GM23338 (cell line): ENCODE measurements around the gene PHGDH. TPM values are rescaled to one million over a fixed set of nuclear protein-coding genes. Genes with fewer than 3 reads are reported as not detected.

Experiments
- ATAC-seq: fragments of 200-7000 bp; cut with Tn5 transposase; 3 replicates; pipeline ENCODE4 v1.9.1; 2020
- DNase-seq: peaks from one replicate; pipeline ENCODE4 v3.0.0-alpha.2; 2015; ENCODE audit warnings: low spot score
- H2AFZ ChIP-seq: fragments of 200-600 bp; sonication (generic); 2 replicates; pipeline ENCODE4 v1.8.0; 2016; ENCODE audit warnings: antibody characterized with exemption, mild to moderate bottlenecking, moderate library complexity
- H3F3A ChIP-seq: fragments of 200-600 bp; sonication (generic); replicated peaks from 2 replicates; pipeline ENCODE4 v1.8.0; 2017; ENCODE audit warnings: antibody characterized with exemption, mixed run types, low read depth
- H3K27ac ChIP-seq: fragments of 200-600 bp; sonication (generic); 2 replicates; pipeline ENCODE4 v1.6.1; 2016; ENCODE audit warnings: low read depth
- H3K27me3 ChIP-seq: fragments of 200-600 bp; sonication (generic); 2 replicates; pipeline ENCODE4 v1.8.0; 2016; ENCODE audit warnings: mild to moderate bottlenecking, mixed run types, moderate library complexity; ENCODE audit not compliant: insufficient read depth
- H3K36me3 ChIP-seq: fragments of 200-600 bp; sonication (generic); 2 replicates; pipeline ENCODE4 v1.8.0; 2016; ENCODE audit warnings: mild to moderate bottlenecking; ENCODE audit not compliant: insufficient read depth
- H3K4me1 ChIP-seq: fragments of 200-600 bp; sonication (generic); 2 replicates; pipeline ENCODE4 v1.8.0; 2016; ENCODE audit warnings: mild to moderate bottlenecking, moderate library complexity; ENCODE audit not compliant: insufficient read depth
- H3K4me2 ChIP-seq: fragments of 200-600 bp; sonication (generic); 2 replicates; pipeline ENCODE4 v1.7.1; 2017; ENCODE audit warnings: mixed run types
- H3K4me3 ChIP-seq: fragments of 200-600 bp; sonication (generic); 2 replicates; pipeline ENCODE4 v1.6.1; 2016; ENCODE audit warnings: mixed run types
- H3K79me2 ChIP-seq: fragments of 200-600 bp; sonication (generic); replicated peaks from 2 replicates; pipeline ENCODE4 v1.8.0; 2017; ENCODE audit warnings: mild to moderate bottlenecking; ENCODE audit not compliant: insufficient read depth
- H3K9me2 ChIP-seq: fragments of 200-600 bp; sonication (generic); 2 replicates; pipeline ENCODE4 v1.8.0; 2017; ENCODE audit not compliant: insufficient read depth
- H4K20me1 ChIP-seq: fragments of 200-600 bp; sonication (generic); replicated peaks from 2 replicates; pipeline ENCODE4 v1.8.0; 2017; ENCODE audit warnings: mild to moderate bottlenecking; ENCODE audit not compliant: insufficient read depth
- H3K27ac Mint-ChIP-seq: 2 replicates; pipeline ENCODE4 v1.8.0; 2020; ENCODE audit warnings: inconsistent platforms, mild to moderate bottlenecking, moderate library complexity, mixed read lengths
- H3K27me3 Mint-ChIP-seq: 3 replicates; pipeline ENCODE4 v1.8.0; 2022; ENCODE audit warnings: low read depth, mild to moderate bottlenecking, moderate library complexity, mixed read lengths, inconsistent platforms; ENCODE audit not compliant: insufficient read depth, poor library complexity
- H3K36me3 Mint-ChIP-seq: 3 replicates; pipeline ENCODE4 v1.8.0; 2021; ENCODE audit warnings: low read depth, mild to moderate bottlenecking, inconsistent platforms, moderate library complexity, mixed read lengths
- H3K4me1 Mint-ChIP-seq: 3 replicates; pipeline ENCODE4 v1.8.0; 2020; ENCODE audit warnings: mild to moderate bottlenecking, inconsistent platforms, mixed read lengths
- H3K4me3 Mint-ChIP-seq: 3 replicates; pipeline ENCODE4 v1.8.0; 2021; ENCODE audit warnings: moderate library complexity, mild to moderate bottlenecking, inconsistent platforms, mixed read lengths
- H3K9me3 Mint-ChIP-seq: 3 replicates; pipeline ENCODE4 v1.8.0; 2020; ENCODE audit warnings: moderate library complexity, mild to moderate bottlenecking, inconsistent platforms, mixed read lengths
- CREB1 ChIP-seq: fragments of 250-450 bp; sonication (Bioruptor Pico); IDR thresholded peaks from 2 replicates; pipeline ENCODE4 v1.5.0; 2020; ENCODE audit warnings: low read depth, mild to moderate bottlenecking, moderate library complexity
- EZH2 ChIP-seq: fragments of 200-600 bp; sonication (generic); IDR thresholded peaks from one replicate; pipeline ENCODE4 v1.8.0; 2017; ENCODE audit warnings: antibody characterized with exemption, mild to moderate bottlenecking, low read depth; ENCODE audit not compliant: unreplicated experiment
- EZH2phosphoT487 ChIP-seq: fragments of 200-600 bp; sonication (generic); IDR thresholded peaks from one replicate; pipeline ENCODE4 v1.8.1; 2018; ENCODE audit warnings: antibody characterized with exemption; ENCODE audit not compliant: unreplicated experiment
- JUNB ChIP-seq: IDR thresholded peaks from one replicate; pipeline ENCODE4 v1.6.1; 2016; ENCODE audit warnings: antibody characterized with exemption; ENCODE audit not compliant: unreplicated experiment
- NANOG ChIP-seq: IDR thresholded peaks from 2 replicates; pipeline ENCODE4 v1.6.1; 2016; ENCODE audit warnings: antibody characterized with exemption, borderline replicate concordance
- POLR2AphosphoS5 ChIP-seq: IDR thresholded peaks from 2 replicates; pipeline ENCODE4 v1.6.1; 2016; ENCODE audit warnings: antibody characterized with exemption, low read depth
- STAT1 ChIP-seq: IDR thresholded peaks from one replicate; pipeline ENCODE4 v1.6.1; 2016; ENCODE audit warnings: antibody characterized with exemption; ENCODE audit not compliant: unreplicated experiment
- polyA plus RNA-seq: library from polyadenylated mRNA; unstranded; fragments of >200 nt; fragmentation: Nextera tagmentation; extraction: Ambion mirVana; gene quantifications from 2 replicates; pipeline ENCODE4 v1.2.1, GENCODE V29; 2016
- total RNA-seq: library from RNA; depleted of rRNA; stranded (reverse); fragments of >200 nt; shearing (Covaris generic); gene quantifications from 2 replicates; pipeline ENCODE4 v1.2.3, GENCODE V29; 2014
- TF ChIP-seq, protein P1 (sequence below), 2 experiments: fragments of 200-600 bp in 1 of 2; sonication (generic) in 1 of 2; conservative IDR thresholded peaks; 2 replicates each; pipeline versions ENCODE4 v1.5.1 to v1.6.1; 2016 to 2017; ENCODE audit warnings: antibody characterized with exemption in 2 of 2, low read depth in 2 of 2, mild to moderate bottlenecking in 2 of 2, moderate library complexity in 1 of 2
- TF ChIP-seq, protein P2 (sequence below): fragments of 250-450 bp; sonication (Bioruptor Pico); IDR thresholded peaks from 2 replicates; pipeline ENCODE4 v1.5.0; 2020; ENCODE audit warnings: mild to moderate bottlenecking, moderate library complexity

Gene PHGDH
- total and polyA plus RNA-seq, 2 experiments from 2014 or later, result 612 to 885 TPM

DNA sequence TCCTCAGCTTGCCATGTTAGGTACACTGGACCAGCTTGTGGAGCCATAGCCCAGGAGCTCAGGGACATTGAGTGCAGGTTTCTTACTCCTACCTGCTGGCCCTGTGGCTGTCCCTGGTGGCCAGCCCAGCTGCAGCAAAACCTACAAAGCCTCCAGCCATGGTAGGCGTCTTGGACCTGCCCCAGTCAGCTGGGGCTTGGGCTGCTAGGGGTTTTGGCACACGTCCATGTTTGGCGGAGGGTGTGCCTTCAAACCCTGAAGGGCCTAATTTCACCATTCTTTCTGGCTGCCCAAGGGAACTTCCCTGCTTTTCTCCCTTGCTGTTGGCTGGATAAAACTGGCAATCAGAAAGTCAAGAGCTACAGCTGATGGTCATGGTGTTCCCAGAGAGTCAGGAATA, 31.6 kb downstream of the PHGDH start:
- H3F3A ChIP-seq, result peaks cover 38% of the 10 kb centered on the region
- H4K20me1 ChIP-seq, result peaks cover 10% of the 10 kb centered on the region
- H3K9me2 ChIP-seq, result no peaks in the 10 kb centered on the region
- peaks cover 41% of the 10 kb centered on the region for H3K4me1 Mint-ChIP-seq
- no peak overlapping the region for H2AFZ ChIP-seq
- H3K36me3 ChIP-seq, result peaks cover 23% of the 10 kb centered on the region
- no peaks in the 10 kb centered on the region for H3K79me2 ChIP-seq
- peaks cover 23% of the 10 kb centered on the region for H3K4me1 ChIP-seq
- 0 out of 2 replicates have a peak overlapping the region, but pooled peaks have one; percentile 78 for H3K27ac Mint-ChIP-seq
- no peak overlapping the region for H3K4me2 ChIP-seq
- peaks cover 22% of the 10 kb centered on the region for H3K27me3 Mint-ChIP-seq
- no peak overlapping the region for H3K4me3 Mint-ChIP-seq
- DNase-seq (no peak), ATAC-seq (no peak)
- H3K4me3 ChIP-seq, result no peak overlapping the region
- no peaks in the 10 kb centered on the region for H3K27me3 ChIP-seq
- TF ChIP-seq, protein P1, sequence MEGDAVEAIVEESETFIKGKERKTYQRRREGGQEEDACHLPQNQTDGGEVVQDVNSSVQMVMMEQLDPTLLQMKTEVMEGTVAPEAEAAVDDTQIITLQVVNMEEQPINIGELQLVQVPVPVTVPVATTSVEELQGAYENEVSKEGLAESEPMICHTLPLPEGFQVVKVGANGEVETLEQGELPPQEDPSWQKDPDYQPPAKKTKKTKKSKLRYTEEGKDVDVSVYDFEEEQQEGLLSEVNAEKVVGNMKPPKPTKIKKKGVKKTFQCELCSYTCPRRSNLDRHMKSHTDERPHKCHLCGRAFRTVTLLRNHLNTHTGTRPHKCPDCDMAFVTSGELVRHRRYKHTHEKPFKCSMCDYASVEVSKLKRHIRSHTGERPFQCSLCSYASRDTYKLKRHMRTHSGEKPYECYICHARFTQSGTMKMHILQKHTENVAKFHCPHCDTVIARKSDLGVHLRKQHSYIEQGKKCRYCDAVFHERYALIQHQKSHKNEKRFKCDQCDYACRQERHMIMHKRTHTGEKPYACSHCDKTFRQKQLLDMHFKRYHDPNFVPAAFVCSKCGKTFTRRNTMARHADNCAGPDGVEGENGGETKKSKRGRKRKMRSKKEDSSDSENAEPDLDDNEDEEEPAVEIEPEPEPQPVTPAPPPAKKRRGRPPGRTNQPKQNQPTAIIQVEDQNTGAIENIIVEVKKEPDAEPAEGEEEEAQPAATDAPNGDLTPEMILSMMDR (conservative IDR thresholded peaks at IDR 0.05; ENCODE audit: low read depth in 2 of 2), result no peak
- TF ChIP-seq JUNB (no peak), CREB1 (no peak), EZH2 (no peak), STAT1 (no peak), NANOG (no peak), EZH2phosphoT487 (no peak), POLR2AphosphoS5 (peak; percentile 32; the same call in 1 of the 2 replicates)
- TF ChIP-seq, protein P2, sequence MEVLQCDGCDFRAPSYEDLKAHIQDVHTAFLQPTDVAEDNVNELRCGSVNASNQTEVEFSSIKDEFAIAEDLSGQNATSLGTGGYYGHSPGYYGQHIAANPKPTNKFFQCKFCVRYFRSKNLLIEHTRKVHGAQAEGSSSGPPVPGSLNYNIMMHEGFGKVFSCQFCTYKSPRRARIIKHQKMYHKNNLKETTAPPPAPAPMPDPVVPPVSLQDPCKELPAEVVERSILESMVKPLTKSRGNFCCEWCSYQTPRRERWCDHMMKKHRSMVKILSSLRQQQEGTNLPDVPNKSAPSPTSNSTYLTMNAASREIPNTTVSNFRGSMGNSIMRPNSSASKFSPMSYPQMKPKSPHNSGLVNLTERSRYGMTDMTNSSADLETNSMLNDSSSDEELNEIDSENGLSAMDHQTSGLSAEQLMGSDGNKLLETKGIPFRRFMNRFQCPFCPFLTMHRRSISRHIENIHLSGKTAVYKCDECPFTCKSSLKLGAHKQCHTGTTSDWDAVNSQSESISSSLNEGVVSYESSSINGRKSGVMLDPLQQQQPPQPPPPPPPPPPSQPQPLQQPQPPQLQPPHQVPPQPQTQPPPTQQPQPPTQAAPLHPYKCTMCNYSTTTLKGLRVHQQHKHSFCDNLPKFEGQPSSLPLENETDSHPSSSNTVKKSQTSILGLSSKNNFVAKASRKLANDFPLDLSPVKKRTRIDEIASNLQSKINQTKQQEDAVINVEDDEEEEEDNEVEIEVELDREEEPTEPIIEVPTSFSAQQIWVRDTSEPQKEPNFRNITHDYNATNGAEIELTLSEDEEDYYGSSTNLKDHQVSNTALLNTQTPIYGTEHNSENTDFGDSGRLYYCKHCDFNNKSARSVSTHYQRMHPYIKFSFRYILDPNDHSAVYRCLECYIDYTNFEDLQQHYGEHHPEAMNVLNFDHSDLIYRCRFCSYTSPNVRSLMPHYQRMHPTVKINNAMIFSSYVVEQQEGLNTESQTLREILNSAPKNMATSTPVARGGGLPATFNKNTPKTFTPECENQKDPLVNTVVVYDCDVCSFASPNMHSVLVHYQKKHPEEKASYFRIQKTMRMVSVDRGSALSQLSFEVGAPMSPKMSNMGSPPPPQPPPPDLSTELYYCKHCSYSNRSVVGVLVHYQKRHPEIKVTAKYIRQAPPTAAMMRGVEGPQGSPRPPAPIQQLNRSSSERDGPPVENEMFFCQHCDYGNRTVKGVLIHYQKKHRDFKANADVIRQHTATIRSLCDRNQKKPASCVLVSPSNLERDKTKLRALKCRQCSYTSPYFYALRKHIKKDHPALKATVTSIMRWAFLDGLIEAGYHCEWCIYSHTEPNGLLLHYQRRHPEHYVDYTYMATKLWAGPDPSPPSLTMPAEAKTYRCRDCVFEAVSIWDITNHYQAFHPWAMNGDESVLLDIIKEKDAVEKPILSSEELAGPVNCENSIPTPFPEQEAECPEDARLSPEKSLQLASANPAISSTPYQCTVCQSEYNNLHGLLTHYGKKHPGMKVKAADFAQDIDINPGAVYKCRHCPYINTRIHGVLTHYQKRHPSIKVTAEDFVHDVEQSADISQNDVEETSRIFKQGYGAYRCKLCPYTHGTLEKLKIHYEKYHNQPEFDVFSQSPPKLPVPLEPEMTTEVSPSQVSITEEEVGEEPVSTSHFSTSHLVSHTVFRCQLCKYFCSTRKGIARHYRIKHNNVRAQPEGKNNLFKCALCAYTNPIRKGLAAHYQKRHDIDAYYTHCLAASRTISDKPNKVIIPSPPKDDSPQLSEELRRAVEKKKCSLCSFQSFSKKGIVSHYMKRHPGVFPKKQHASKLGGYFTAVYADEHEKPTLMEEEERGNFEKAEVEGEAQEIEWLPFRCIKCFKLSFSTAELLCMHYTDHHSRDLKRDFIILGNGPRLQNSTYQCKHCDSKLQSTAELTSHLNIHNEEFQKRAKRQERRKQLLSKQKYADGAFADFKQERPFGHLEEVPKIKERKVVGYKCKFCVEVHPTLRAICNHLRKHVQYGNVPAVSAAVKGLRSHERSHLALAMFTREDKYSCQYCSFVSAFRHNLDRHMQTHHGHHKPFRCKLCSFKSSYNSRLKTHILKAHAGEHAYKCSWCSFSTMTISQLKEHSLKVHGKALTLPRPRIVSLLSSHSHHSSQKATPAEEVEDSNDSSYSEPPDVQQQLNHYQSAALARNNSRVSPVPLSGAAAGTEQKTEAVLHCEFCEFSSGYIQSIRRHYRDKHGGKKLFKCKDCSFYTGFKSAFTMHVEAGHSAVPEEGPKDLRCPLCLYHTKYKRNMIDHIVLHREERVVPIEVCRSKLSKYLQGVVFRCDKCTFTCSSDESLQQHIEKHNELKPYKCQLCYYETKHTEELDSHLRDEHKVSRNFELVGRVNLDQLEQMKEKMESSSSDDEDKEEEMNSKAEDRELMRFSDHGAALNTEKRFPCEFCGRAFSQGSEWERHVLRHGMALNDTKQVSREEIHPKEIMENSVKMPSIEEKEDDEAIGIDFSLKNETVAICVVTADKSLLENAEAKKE, result no peak
- H3K9me3 Mint-ChIP-seq, result no peaks in the 10 kb centered on the region
- peaks cover 67% of the 10 kb centered on the region for H3K36me3 Mint-ChIP-seq
- H3K27ac ChIP-seq, result peak overlapping the region; percentile 75; the same call in 1 of the 2 replicates
